Activated naive CD8-positive, alpha-beta T cell (primary cell): ENCODE results near the gene HPCAL1.
A peak's percentile ranks its signal among the peaks of the same experiment; 100 is the strongest.

Experiments
- H3K27ac Mint-ChIP-seq: one replicate; pipeline ENCODE4 v1.8.0; 2021; ENCODE audit warnings: mixed read lengths
- H3K27me3 Mint-ChIP-seq: one replicate; pipeline ENCODE4 v1.8.0; 2021; ENCODE audit warnings: mixed read lengths
- H3K36me3 Mint-ChIP-seq: one replicate; pipeline ENCODE4 v1.8.0; 2021; ENCODE audit warnings: mixed read lengths
- H3K4me1 Mint-ChIP-seq: one replicate; pipeline ENCODE4 v1.8.0; 2021; ENCODE audit warnings: low read depth, mixed read lengths
- H3K4me3 Mint-ChIP-seq: one replicate; pipeline ENCODE4 v1.8.0; 2021; ENCODE audit warnings: mild to moderate bottlenecking, mixed read lengths
- H3K9me3 Mint-ChIP-seq: one replicate; pipeline ENCODE4 v1.8.0; 2021; ENCODE audit warnings: low read depth, mixed read lengths

The HPCAL1 gene

DNA sequence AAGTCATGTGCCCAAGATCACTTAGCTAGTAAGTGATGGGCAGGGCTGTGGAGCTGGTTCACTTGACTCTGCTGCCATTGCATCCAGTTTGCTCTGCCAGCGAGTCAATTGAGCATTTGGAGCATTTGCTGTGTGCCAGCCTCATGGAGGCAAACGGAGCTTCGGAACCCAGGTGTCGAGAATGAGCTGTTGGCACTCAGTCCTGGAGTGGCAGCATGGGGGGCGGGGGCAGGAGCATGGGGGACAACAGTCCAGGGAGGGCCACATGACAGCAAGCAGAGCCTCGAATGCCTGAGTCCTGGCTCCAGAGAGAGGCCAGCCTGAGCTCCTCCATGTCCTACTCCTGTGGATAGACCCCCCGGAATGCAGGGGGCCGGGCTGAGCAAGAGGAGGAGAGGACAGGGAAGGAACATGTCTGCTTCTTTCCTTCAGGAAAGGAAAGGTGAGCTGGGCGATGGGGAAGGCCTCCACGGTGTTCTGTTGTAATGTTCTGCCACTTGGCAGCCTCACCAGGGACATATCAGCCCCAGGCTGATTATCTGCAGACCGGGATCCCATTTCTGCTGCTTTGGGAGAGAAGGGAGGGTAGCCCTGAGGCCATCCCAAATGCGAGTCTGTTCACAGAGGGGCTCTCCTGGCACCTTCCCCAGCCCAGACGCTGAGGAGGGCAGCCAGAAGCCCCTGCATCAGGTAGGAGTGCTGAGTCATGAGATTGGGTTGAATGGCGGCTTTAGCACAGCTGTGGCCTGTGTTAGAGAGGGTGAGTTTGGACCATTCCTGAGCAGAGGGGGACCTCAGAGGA is 59.6 kb downstream of the HPCAL1 start:
- H3K27me3 Mint-ChIP-seq = no peaks in the 10 kb centered on the region
- no peaks in the 10 kb centered on the region for H3K36me3 Mint-ChIP-seq
- H3K4me3 Mint-ChIP-seq = no peak overlapping the region
- peaks cover 46% of the 10 kb centered on the region for H3K4me1 Mint-ChIP-seq
- no peak overlapping the region for H3K27ac Mint-ChIP-seq
- H3K9me3 Mint-ChIP-seq = no peaks in the 10 kb centered on the region

DNA sequence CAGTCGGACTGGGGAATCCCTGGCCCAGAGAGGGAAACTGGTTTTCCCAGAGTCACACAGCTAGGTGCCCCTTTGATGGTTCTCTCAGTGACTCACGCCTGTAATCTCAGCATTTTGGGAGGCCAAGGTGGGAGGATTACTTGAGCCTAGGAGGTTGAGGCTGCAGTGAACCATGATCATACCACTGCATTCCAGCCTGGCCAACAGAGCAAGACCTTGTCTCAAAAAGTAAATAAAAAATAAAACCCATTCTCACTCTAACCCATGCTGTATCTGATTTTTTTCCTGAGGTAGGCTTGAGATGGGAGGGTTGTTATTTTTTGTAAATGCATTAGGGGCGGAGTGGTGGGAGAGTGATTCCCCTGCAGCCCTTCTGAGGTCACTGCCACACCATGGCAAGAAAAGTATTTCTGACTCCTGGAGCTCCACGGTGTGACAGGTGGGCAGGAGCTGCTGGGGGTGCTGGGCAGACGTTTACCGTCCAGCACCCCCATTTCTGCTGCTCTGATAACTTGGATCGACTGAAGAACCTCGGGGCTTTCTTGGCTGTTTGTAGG is 60.3 kb downstream of the HPCAL1 start:
- H3K4me1 Mint-ChIP-seq = peaks cover 49% of the 10 kb centered on the region
- no peaks in the 10 kb centered on the region for H3K27me3 Mint-ChIP-seq
- H3K9me3 Mint-ChIP-seq = no peaks in the 10 kb centered on the region
- H3K27ac Mint-ChIP-seq = no peak overlapping the region
- peaks cover 1% of the 10 kb centered on the region for H3K36me3 Mint-ChIP-seq
- H3K4me3 Mint-ChIP-seq = no peak overlapping the region

DNA sequence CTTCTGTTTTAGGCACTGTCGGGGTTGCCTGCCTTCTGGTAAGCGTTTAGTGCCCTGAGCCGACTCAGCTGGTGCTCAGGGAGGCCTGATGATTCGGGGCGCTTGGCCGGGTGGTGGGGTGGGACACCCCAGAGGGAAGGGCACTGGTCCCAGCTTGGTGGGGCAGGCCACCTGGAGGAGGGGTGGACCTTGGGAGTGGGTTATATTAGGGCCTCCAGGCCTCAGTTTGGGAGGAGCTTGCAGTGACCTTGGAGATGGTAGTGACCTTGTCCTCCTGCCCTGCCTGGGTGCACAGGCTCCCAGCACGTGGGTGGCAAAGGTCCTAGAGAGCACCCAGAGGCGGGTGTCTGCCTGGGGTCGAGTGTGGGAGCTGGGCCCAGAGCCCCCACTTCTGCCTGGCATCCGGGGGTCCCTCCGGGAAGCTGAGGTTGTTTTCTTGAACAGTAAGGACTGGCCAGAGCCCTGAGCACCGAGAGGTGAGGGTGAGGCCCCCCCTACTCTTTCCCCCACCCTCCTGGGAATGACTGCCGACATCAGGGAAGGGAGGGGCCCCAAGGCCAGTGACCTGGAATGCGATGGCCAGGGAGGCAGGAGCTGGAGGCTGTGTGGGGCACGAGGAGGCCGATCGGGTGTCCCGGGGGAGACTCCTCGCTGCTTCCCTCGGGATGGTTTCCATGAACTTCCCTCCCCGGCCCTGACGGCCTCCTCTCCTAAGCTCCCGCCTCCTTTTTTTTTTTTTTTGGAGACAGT is 61.3 kb downstream of the HPCAL1 start:
- no peaks in the 10 kb centered on the region for H3K9me3 Mint-ChIP-seq
- peaks cover 2% of the 10 kb centered on the region for H3K36me3 Mint-ChIP-seq
- H3K4me1 Mint-ChIP-seq = peaks cover 53% of the 10 kb centered on the region
- no peaks in the 10 kb centered on the region for H3K27me3 Mint-ChIP-seq
- H3K27ac Mint-ChIP-seq = no peak overlapping the region
- no peak overlapping the region for H3K4me3 Mint-ChIP-seq

DNA sequence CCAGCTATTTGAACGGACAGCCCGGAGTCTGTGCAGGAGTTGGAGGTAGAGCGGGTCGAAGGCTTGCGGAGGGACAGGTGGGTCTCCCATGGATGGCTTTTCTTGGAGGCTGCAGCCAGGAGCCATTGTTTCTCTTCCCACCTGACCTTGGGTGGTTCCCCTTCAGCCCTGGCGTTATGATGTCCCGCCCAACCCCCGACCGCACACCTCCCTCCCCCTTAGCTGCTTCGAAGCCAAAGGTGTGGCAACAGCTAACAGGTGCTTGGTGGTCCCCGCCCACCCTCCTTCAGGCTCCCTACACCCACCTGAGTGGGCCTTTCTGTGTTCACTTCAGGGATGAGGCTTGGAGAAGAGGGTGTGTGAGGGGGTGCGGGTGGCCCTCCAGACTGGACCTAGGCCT is 62.7 kb downstream of the HPCAL1 start:
- Mint-ChIP-seq H3K27ac (no peak overlapping the region), H3K9me3 (no peaks in the 10 kb centered on the region), H3K27me3 (no peaks in the 10 kb centered on the region), H3K36me3 (peaks cover 2% of the 10 kb centered on the region), H3K4me1 (peaks cover 58% of the 10 kb centered on the region), H3K4me3 (no peak overlapping the region)

DNA sequence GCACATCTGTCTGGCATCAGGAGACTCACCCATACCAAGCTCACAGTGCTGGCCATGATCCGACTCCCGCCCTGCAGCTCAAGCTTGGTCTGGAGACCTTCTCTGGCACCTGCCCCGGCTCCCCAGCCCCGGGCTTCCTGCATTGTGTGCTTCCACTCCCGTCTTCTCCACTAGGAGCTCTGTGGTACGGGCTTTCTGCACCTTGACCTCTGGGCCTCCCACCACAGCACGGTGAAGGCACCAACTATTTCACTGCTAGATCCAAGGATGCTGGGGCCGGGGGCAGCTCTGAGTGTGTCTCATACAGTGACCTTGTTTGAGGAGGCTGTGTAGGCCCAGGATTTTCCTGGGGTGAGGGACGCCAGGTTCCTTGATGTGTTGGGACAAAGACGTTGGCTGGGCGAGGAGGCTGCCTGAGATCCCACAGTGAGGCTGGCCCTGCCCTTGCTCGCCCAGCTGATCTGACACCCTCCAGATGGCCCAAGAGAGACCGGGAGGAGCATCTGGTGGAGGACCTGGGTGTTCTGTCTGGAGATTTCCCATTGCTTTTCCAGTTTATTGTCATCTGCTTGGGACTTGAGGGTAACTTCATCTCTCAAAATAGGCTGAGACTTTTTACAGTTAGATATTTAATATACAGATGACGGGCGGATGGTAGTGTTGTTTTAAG is 64.0 kb downstream of the HPCAL1 start:
- Mint-ChIP-seq H3K27ac (no peak overlapping the region), H3K9me3 (no peaks in the 10 kb centered on the region), H3K36me3 (peaks cover 2% of the 10 kb centered on the region), H3K27me3 (no peaks in the 10 kb centered on the region), H3K4me3 (no peak overlapping the region), H3K4me1 (peaks cover 53% of the 10 kb centered on the region)

DNA sequence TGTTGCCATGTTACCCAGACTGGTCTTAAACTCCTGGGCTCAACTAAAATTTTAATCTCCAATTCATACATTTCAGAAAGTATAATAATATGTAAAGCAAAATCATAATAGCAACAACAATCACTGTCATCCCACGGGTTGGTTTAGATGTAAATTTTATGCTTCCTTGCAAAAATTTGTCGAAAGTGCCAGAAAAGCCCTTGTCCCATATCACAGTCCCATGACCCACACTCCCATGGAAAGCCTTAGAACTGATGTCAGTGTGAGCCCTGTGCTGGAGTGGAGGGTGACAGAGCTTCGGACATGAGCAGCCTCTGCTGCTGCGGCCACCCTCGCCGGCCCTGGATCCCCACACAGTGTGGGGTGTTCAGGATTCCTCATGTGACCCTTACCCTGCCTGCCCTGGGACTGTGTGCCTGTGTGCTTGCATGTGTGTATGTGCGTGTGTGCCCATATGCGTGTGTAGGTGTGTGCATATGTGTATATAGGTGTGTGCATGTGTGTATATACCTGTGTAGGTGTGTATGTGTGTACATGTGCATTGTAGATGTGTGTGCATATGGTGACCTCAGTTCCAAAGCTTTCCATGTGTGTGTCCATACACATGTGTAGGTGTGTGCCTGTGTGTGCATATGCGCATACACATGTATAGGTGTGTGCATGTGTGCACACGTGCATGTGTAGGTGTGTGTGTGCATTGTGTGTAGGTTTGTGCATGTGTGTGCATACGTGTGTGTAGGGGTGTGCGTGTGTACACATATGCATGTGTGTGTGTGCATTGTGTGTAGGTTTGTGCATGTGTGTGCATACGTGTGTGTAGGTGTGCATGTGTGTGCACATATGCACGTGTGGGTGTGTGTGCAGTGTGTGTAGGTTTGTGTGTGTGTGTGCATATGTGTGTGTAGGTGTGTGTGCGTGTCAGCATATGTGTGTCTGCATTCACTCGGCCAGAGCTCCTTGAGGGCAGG is 65.1 kb downstream of the HPCAL1 start:
- H3K27ac Mint-ChIP-seq = no peak overlapping the region
- H3K4me3 Mint-ChIP-seq = no peak overlapping the region
- H3K9me3 Mint-ChIP-seq = no peaks in the 10 kb centered on the region
- H3K27me3 Mint-ChIP-seq = no peaks in the 10 kb centered on the region
- H3K4me1 Mint-ChIP-seq = peaks cover 49% of the 10 kb centered on the region
- H3K36me3 Mint-ChIP-seq = peaks cover 2% of the 10 kb centered on the region

DNA sequence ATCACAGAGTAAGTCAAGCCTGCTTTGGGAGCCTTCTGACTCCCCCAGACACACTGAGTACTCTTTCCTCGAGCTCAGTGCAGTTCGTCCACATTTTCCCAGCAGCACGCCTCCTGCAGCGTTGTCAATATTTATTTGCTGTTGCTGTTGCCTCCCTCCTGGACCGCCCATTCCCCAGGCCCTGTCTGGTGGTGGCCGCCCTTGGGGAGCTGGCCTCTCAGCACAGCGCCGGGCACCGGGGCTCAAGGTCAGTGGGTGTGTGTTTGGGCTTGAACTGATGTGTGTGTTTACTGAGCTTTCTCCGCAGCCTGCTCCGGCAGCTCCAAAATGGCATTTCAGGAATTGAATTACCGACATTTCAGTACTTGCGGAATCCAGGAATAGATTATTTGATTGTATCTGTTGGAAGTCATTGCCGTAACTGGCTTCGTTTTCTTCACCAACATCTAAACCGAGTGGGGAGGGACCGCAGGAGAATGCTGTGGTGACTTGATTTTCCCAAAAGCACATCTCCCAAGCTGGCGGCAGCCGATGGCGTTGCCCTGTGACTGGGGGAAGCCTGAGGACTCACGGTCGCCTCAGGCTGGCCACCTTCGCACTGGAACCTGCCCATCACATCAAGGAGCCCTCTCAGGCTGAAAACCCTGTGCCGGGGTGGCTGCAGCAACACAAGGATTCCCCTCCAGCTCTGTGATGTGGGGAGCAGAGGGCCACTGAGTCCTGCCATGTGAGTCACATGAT is 66.0 kb downstream of the HPCAL1 start:
- Mint-ChIP-seq H3K36me3 (peaks cover 2% of the 10 kb centered on the region), H3K27ac (no peak overlapping the region), H3K4me3 (no peak overlapping the region), H3K4me1 (peaks cover 53% of the 10 kb centered on the region), H3K9me3 (no peaks in the 10 kb centered on the region), H3K27me3 (no peaks in the 10 kb centered on the region)

DNA sequence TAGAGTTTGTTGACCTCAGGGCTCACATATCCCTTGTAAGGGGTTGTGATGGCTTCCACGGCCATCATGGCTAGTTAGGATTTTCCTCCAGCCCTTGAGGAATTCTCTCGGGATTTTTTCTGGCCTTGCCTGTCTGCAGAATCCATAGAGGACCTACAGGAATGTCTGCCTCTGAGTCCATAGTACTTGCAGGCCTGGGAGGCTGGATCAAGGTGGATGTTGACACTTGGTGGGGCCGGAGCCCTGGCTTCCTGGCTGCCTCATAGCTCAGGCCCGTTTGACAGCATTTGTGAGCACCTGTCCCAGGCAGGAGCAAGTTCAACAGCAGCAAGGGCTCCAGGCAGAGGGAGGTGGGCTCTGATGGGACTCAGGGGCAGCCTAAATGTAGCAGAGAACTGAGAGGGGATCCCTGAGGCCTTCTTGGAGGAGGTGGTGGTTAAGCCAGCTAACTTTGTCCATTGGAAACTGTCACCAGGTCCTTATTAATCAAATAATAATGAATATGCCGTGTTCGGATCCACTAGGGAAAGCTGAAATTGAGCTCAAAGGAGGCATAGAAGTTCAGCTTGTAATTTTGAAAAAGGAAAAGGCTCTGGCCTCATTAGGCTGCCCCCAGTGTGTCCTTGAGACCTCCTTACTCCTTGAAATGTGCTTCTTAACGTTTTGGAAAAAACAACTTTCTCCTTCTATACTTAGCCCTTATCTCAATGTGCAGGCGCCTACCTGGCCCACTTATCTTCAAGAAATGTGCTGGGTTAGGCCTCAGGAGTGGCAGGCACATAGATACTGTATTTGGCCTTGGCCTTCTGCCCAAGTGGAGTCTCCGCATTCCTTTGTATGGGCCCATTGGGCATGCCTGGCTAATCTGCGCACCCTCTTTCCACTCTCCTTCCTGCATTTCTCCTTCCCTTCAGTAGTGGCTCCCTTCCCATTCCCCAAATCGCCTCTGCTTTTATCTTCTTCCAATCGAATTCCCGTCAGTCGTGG is 66.9 kb downstream of the HPCAL1 start:
- Mint-ChIP-seq H3K36me3 (peaks cover 2% of the 10 kb centered on the region), H3K4me3 (no peak overlapping the region), H3K27me3 (no peaks in the 10 kb centered on the region), H3K4me1 (peaks cover 54% of the 10 kb centered on the region), H3K27ac (peak overlapping the region; percentile 68), H3K9me3 (no peaks in the 10 kb centered on the region)

DNA sequence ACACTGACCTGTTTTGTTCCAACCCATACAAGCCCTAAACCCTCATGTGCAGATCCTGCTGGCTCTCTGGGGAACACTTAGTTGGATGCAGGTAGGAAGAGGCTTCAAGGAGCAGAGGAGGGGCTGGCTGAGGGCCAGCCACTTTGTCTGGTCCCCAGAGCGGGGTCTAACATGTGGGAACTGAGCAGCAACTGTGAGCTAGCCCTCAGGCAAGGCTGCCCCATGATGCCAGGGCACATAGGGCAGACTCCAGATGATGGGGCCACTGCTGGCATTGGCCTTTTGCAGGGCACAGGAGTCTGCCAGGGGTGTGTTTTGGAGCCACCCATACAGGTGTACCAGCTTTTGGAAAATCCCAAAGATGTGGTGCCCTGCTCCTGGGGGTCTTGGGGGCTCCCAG is 67.7 kb downstream of the HPCAL1 start:
- H3K27ac Mint-ChIP-seq = peak overlapping the region; percentile 68
- H3K9me3 Mint-ChIP-seq = no peaks in the 10 kb centered on the region
- peaks cover 2% of the 10 kb centered on the region for H3K36me3 Mint-ChIP-seq
- no peak overlapping the region for H3K4me3 Mint-ChIP-seq
- no peaks in the 10 kb centered on the region for H3K27me3 Mint-ChIP-seq
- H3K4me1 Mint-ChIP-seq = peaks cover 56% of the 10 kb centered on the region

DNA sequence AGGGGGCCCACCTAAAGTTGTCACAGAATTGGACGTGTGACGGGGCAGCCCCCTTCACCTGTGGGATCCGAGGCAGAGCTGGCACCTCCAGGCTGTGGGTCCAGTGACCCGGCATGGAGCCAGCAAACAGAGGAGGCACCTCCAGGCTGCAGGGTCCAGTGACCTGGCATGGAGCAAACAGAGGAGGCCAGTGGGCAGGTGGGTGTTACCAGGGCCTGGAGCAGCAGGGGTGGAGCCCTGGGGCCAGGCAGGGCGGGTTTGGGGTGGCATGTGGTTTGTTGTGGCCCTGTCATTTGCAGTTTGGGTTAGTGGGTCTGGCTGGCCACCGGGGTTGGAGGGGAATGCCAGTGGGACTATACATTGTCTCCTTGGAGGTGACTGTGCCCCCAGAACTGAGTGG is 68.2 kb downstream of the HPCAL1 start:
- Mint-ChIP-seq H3K27me3 (no peaks in the 10 kb centered on the region), H3K4me3 (no peak overlapping the region)

DNA sequence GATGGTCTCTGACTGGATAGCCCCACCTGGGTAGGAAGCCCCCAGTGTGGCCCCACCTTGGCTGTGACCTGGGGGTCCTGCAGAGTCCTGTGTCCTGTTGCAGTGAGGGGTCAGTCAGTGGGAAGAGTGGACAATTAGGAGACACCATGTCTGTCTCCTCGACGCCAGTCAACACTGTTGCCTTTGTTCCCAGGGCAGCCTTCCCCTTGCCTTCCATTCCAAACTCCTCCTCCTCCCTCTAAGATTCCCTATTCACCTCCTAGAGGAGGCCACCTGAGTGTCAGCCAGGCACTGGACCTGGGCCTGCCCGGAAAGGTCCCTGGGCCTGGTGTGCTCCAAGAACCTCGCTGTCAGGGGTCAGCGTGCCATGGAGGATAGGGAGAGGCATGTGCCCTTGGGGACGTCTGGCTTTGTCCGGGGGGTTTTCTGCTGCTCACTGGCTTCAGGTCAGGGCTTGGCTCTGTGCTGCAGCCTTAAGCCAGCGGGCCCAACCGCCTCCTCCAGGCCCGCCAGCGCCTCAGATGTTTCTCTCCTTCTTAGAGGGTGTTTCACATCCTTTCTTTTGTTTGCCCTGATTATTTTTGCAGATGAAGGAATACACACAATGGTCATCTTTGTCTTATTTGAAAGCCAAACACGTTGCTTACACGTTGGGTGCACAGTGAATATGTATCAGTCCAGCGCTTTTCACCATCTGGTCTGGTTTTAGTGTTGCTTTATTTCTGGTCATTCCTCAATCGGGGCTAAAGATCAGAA is 68.9 kb downstream of the HPCAL1 start:
- Mint-ChIP-seq H3K27me3 (no peaks in the 10 kb centered on the region), H3K27ac (no peak overlapping the region), H3K9me3 (no peaks in the 10 kb centered on the region), H3K4me3 (no peak overlapping the region), H3K4me1 (peaks cover 65% of the 10 kb centered on the region), H3K36me3 (peaks cover 2% of the 10 kb centered on the region)

More for the DNA sequence above, 68.2 kb downstream of the HPCAL1 start:
- Mint-ChIP-seq H3K36me3 (peaks cover 2% of the 10 kb centered on the region), H3K9me3 (no peaks in the 10 kb centered on the region), H3K4me1 (peaks cover 60% of the 10 kb centered on the region), H3K27ac (no peak overlapping the region)

DNA sequence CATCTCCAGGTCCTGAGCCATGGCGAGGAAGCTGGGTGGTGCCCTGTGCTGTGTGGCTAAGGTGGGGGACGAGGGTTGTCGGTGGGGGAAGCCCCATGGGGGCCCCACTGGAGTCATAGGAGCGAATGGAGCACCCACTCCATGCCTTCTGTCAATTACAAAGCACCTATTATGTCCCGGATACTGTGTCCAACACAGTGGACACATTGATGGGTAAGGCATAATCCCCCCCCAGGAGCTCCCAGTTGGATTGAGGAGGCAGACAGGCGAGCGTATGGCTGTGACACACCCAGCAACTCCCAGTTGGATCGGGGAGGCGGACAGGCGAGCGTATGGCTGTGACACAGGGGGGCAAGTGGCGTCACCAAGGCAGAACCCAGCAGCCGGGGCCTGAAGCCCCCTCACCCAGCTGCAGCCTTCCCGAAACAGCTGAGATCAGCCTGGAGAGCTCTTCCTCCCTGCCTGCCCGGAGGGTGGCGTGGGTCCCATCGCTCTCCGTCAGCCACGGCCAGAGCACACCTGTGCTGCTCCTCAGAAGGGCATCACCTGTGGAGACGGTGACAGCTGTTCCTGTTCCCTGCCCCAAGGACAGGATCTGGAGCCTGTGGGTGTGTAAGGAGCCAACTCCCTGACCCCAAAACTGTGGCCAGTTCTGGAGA is 69.6 kb downstream of the HPCAL1 start:
- Mint-ChIP-seq H3K27ac (no peak overlapping the region), H3K4me3 (no peak overlapping the region), H3K36me3 (peaks cover 2% of the 10 kb centered on the region), H3K9me3 (no peaks in the 10 kb centered on the region), H3K27me3 (no peaks in the 10 kb centered on the region), H3K4me1 (peaks cover 63% of the 10 kb centered on the region)
